Prostate gland (tissue), 2 donors: ENCODE data around the gene LGR6. TPM values are rescaled to one million over a fixed set of nuclear protein-coding genes. Genes with fewer than 3 reads are reported as not detected.

ENCODE experiments used
- DNase-seq: peaks from one replicate; pipeline ENCODE4 v3.0.0-alpha.2; 2019; ENCODE audit warnings: low spot score
- H3K27ac ChIP-seq, 2 donors: fragments of 200-600 bp; sonication (generic); 2 replicates each; pipeline ENCODE4 v1.5.1; 2017 to 2019
- H3K27me3 ChIP-seq: fragments of 200-600 bp; sonication (generic); replicated peaks from 2 replicates; pipeline ENCODE4 v1.5.1; 2019; ENCODE audit not compliant: insufficient read depth
- H3K36me3 ChIP-seq, 2 donors: fragments of 200-600 bp; sonication (generic); 1 replicate in 1 of 2; 2 replicates in 1 of 2; pipeline versions ENCODE4 v1.5.1 to v1.8.1; 2017 to 2019
- H3K4me1 ChIP-seq: fragments of 200-600 bp; sonication (generic); replicated peaks from 2 replicates; pipeline ENCODE4 v1.5.1; 2019
- H3K4me3 ChIP-seq, 2 donors: fragments of 200-600 bp; sonication (generic); 2 replicates each; pipeline ENCODE4 v1.5.1; 2017 to 2019
- H3K9me3 ChIP-seq: fragments of 200-600 bp; sonication (generic); 2 replicates; pipeline ENCODE4 v1.5.1; 2017
- CTCF ChIP-seq, 4 experiments: fragments of 200-600 bp in 2 of 4; fragments of 450-650 bp in 2 of 4; sonication (generic) in 2 of 4; IDR thresholded peaks; 1 replicate in 3 of 4; 2 replicates in 1 of 4; pipeline ENCODE4 v1.5.1; 2016 to 2019; ENCODE audit warnings: antibody characterized with exemption in 4 of 4, mild to moderate bottlenecking in 2 of 4, moderate library complexity in 2 of 4
- POLR2A ChIP-seq: fragments of 450-650 bp; IDR thresholded peaks from one replicate; pipeline ENCODE4 v1.6.1; 2016; ENCODE audit warnings: antibody characterized with exemption, mild to moderate bottlenecking
- POLR2AphosphoS5 ChIP-seq: sonication (generic); formaldehyde crosslinking; IDR thresholded peaks from one replicate; pipeline ENCODE4 v1.6.1; 2017; ENCODE audit warnings: antibody characterized with exemption
- WGBS: methylation state at CpG from one replicate; pipeline ENCODE4 v1.1.5; 2018; 5-methylcytosine and 5-hydroxymethylcytosine counted together
- intact Hi-C: fragments of 100-400 bp; cut with DNase I; formaldehyde crosslinking; loops from one replicate; pipeline ENCODE4 v1.14.2; 2022
- total RNA-seq, 2 donors: library from RNA; depleted of rRNA; stranded (reverse); fragments of >200 nt; gene quantifications; one replicate each; pipeline ENCODE4 v1.1.0, GENCODE V29; 2016

The LGR6 gene
- total RNA-seq, 2 donors from 2014 or later, result 8.0 to 25.6 TPM

- no peak overlapping the region for H3K4me3 ChIP-seq
- H3K36me3 ChIP-seq, result no peaks in the 10 kb centered on the region
- TF ChIP-seq POLR2A (no peak), CTCF (IDR thresholded peaks at IDR 0.05) (no peak), POLR2AphosphoS5 (no peak)
- H3K9me3 ChIP-seq, result no peaks in the 10 kb centered on the region
- intact Hi-C loops, result no loop called here
- no peak overlapping the region for H3K27ac ChIP-seq
- no peaks in the 10 kb centered on the region for H3K27me3 ChIP-seq
- DNase-seq, result no peak
- no peaks in the 10 kb centered on the region for H3K4me1 ChIP-seq
- WGBS, result 96% methylated on average over 3 of the region's 3 CpGs
These were observed 168.1 kb downstream of the LGR6 start for GRCh38 chr1:202361701-202362100.

- no peaks in the 10 kb centered on the region for H3K9me3 ChIP-seq
- H3K36me3 ChIP-seq, result no peaks in the 10 kb centered on the region
- 98% methylated on average over 2 of the region's 2 CpGs for WGBS
- DNase-seq, result no peak
- H3K4me3 ChIP-seq, result no peak overlapping the region
- no peaks in the 10 kb centered on the region for H3K27me3 ChIP-seq
- H3K27ac ChIP-seq, result no peak overlapping the region
- TF ChIP-seq CTCF (IDR thresholded peaks at IDR 0.05) (no peak), POLR2A (no peak), POLR2AphosphoS5 (no peak)
- no peaks in the 10 kb centered on the region for H3K4me1 ChIP-seq
- intact Hi-C loops, result no loop called here
These were observed 168.6 kb downstream of the LGR6 start for GRCh38 chr1:202362212-202362611.

GRCh38 chr1:202365092-202365815 lies 171.7 kb downstream of the LGR6 start:
- no peak overlapping the region for H3K27ac ChIP-seq
- H3K4me3 ChIP-seq, result no peak overlapping the region
- H3K4me1 ChIP-seq, result no peaks in the 10 kb centered on the region
- TF ChIP-seq POLR2AphosphoS5 (no peak), POLR2A (no peak), CTCF (IDR thresholded peaks at IDR 0.05) (no peak)
- DNase-seq, result no peak
- 83% methylated on average over 4 of the region's 4 CpGs for WGBS
- no peaks in the 10 kb centered on the region for H3K27me3 ChIP-seq
- intact Hi-C loops, result no loop called here
- no peaks in the 10 kb centered on the region for H3K9me3 ChIP-seq
- H3K36me3 ChIP-seq, result no peaks in the 10 kb centered on the region

- no peaks in the 10 kb centered on the region for H3K36me3 ChIP-seq
- TF ChIP-seq CTCF (IDR thresholded peaks at IDR 0.05), result no peak
- H3K4me3 ChIP-seq, result no peak overlapping the region
- intact Hi-C loops, result no loop called here
- H3K27me3 ChIP-seq, result no peaks in the 10 kb centered on the region
- H3K27ac ChIP-seq, result no peak overlapping the region
- no peak for DNase-seq
- no peaks in the 10 kb centered on the region for H3K4me1 ChIP-seq
- H3K9me3 ChIP-seq, result no peaks in the 10 kb centered on the region
- 73% methylated on average over 1 of the region's 1 CpG for WGBS
These were observed 173.7 kb downstream of the LGR6 start for GRCh38 chr1:202367271-202367670.

Other genes with a start within 250 kb of the LGR6 start
- gene LMOD1, start 247.3 kb upstream of the LGR6 start, total RNA-seq, result 100 to 1,000 TPM; 112 to 190 TPM
- gene TIMM17A, start 238.3 kb upstream of the LGR6 start, total RNA-seq, result 10 to 100 TPM; 22.0 to 29.3 TPM
- 100 to 1,000 TPM in 1 of 2 donors, 10 to 100 TPM in 1; 70.4 to 104 TPM for gene RNPEP, start 211.2 kb upstream of the LGR6 start, total RNA-seq
- gene ELF3, start 183.2 kb upstream of the LGR6 start, total RNA-seq, result 100 to 1,000 TPM in 1 of 2 donors, 10 to 100 TPM in 1; 74.4 to 191 TPM
- gene GPR37L1, start 70.9 kb upstream of the LGR6 start, total RNA-seq, result under 1 TPM; 0.09 to 0.28 TPM
- 100 to 1,000 TPM in 1 of 2 donors, 10 to 100 TPM in 1; 39.9 to 102 TPM for gene ARL8A, start 49.1 kb upstream of the LGR6 start, total RNA-seq
- gene PTPN7, start 33.2 kb upstream of the LGR6 start, total RNA-seq, result 10 to 100 TPM in 1 of 2 donors, under 1 TPM in 1; 0.73 to 61.8 TPM
- gene UBE2T, start 148.1 kb downstream of the LGR6 start, total RNA-seq, result 10 to 100 TPM in 1 of 2 donors, 1 to 10 TPM in 1; 6.8 to 15.1 TPM
- 100 to 1,000 TPM; 116 to 179 TPM for gene PPP1R12B, start 154.9 kb downstream of the LGR6 start, total RNA-seq